ENCODE measurements around the gene THADA.
"Not testable (repeated sequence)": the region's sequence is repeated elsewhere in the genome, so short reads cannot be mapped to it uniquely, and the experiment has no call there.

- TF ChIP-seq SUZ12 (IDR thresholded peaks at IDR 0.05; ENCODE audit: extremely low read depth, insufficient read depth, insufficient read length); ZNF274 (IDR thresholded peaks at IDR 0.05; ENCODE audit: low read depth, low read length); YY1 (IDR thresholded peaks at IDR 0.05; ENCODE audit: insufficient read depth, insufficient read length): not testable (repeated sequence)
These were observed 4.8 kb upstream of the THADA start for GRCh38 chr2:43600596-43600995.

Data from NT2/D1 (cell line).